Natural killer cell (primary cell): ENCODE data around the gene ABCC4. TPM values are rescaled to one million over a fixed set of nuclear protein-coding genes. Genes with fewer than 3 reads are reported as not detected.

ENCODE experiments used
- ATAC-seq, 3 donors: fragments of 150-1000 bp in 2 of 3; fragments of 200-7000 bp in 1 of 3; cut with Tn5 transposase; 1 replicate in 1 of 3; 2 replicates in 2 of 3; pipeline ENCODE4 v1.10.0; 2021; ENCODE audit warnings: mild to moderate bottlenecking in 2 of 3, moderate library complexity in 2 of 3
- DNase-seq, 2 donors: peaks; one replicate each; pipeline versions ENCODE4 v3.0.0 to v3.0.0-alpha.2; 2013 to 2021; ENCODE audit warnings: mixed read lengths in 1 of 2
- H3K27ac ChIP-seq: one replicate; pipeline ENCODE4 v1.5.1; 2013; ENCODE audit warnings: mild to moderate bottlenecking, low read length
- H3K27me3 ChIP-seq: one replicate; pipeline ENCODE4 v1.6.1; 2013; ENCODE audit warnings: low read length; ENCODE audit not compliant: control insufficient read depth, insufficient read depth
- H3K36me3 ChIP-seq: one replicate; pipeline ENCODE4 v1.6.1; 2013; ENCODE audit warnings: low read length; ENCODE audit not compliant: control insufficient read depth, insufficient read depth
- H3K4me1 ChIP-seq: one replicate; pipeline ENCODE4 v1.6.1; 2013; ENCODE audit warnings: low read length; ENCODE audit not compliant: control insufficient read depth, insufficient read depth
- H3K4me3 ChIP-seq: one replicate; pipeline ENCODE4 v1.5.1; 2013; ENCODE audit warnings: low read length
- H3K9me3 ChIP-seq: one replicate; pipeline ENCODE4 v1.6.1; 2013; ENCODE audit warnings: low read length; ENCODE audit not compliant: control insufficient read depth, insufficient read depth
- H3K27ac Mint-ChIP-seq, 2 donors: one replicate each; pipeline ENCODE4 v1.8.0; 2022; ENCODE audit warnings: mild to moderate bottlenecking in 2 of 2, mixed read lengths in 2 of 2, moderate library complexity in 1 of 2
- H3K27me3 Mint-ChIP-seq, 2 donors: one replicate each; pipeline ENCODE4 v1.8.0; 2022; ENCODE audit warnings: low read depth in 2 of 2, mixed read lengths in 2 of 2
- H3K36me3 Mint-ChIP-seq: one replicate; pipeline ENCODE4 v1.8.0; 2022; ENCODE audit warnings: mixed read lengths
- H3K4me1 Mint-ChIP-seq, 2 donors: one replicate each; pipeline ENCODE4 v1.8.0; 2022; ENCODE audit warnings: mixed read lengths in 2 of 2
- H3K4me3 Mint-ChIP-seq: one replicate; pipeline ENCODE4 v1.8.0; 2022; ENCODE audit warnings: mild to moderate bottlenecking, moderate library complexity, mixed read lengths
- H3K9me3 Mint-ChIP-seq, 2 donors: one replicate each; pipeline ENCODE4 v1.8.0; 2022; ENCODE audit warnings: mixed read lengths in 2 of 2
- WGBS: methylation state at CpG from one replicate; pipeline ENCODE4 v1.1.7; 2013; ENCODE audit warnings: missing lambda C conversion rate; ENCODE audit not compliant: insufficient coverage; 5-methylcytosine and 5-hydroxymethylcytosine counted together
- intact Hi-C: fragments of 100-400 bp; cut with micrococcal nuclease; formaldehyde crosslinking; loops from one replicate; pipeline ENCODE4 v1.14.2; 2022
- total RNA-seq, 4 donors: library from RNA; stranded (reverse); fragments of 120-200 nt in 1 of 4; gene quantifications; one replicate each; pipeline versions ENCODE4 v1.2.3 to v1.2.4, GENCODE V29; 2013 to 2022
- TF ChIP-seq, protein P1 (sequence below): fragments of 200-600 bp; IDR thresholded peaks from one replicate; pipeline ENCODE4 v1.8.0; 2022; ENCODE audit warnings: antibody characterized with exemption

The ABCC4 gene
- total RNA-seq, 3 donors from 2014 or later (not counting 1 experiment from before 2014, with no cell fraction given) = 4.8 to 10.3 (median 6.5) TPM

DNA sequence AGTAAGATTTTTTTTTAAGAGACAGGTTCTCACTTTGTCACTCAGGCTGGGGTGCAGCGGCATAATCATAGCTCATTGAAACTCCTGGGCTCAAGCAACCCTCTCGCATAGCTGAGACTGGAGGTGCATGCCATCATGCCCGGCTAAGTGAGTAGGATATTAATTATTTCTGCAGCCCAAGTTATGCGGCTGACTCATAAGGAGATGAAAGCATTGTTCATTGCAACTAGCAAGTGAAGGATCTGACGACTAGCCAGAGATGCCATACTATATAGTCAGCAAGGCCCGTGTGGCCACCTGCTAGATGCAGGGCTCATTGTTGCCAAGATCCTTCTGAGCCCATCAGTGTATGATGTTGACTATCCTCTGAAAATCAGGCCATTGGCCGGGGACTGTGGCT, 45.2 kb downstream of the ABCC4 start:
- H3K36me3 Mint-ChIP-seq = no peaks in the 10 kb centered on the region
- 91% methylated on average over 7 of the region's 7 CpGs for WGBS

DNA sequence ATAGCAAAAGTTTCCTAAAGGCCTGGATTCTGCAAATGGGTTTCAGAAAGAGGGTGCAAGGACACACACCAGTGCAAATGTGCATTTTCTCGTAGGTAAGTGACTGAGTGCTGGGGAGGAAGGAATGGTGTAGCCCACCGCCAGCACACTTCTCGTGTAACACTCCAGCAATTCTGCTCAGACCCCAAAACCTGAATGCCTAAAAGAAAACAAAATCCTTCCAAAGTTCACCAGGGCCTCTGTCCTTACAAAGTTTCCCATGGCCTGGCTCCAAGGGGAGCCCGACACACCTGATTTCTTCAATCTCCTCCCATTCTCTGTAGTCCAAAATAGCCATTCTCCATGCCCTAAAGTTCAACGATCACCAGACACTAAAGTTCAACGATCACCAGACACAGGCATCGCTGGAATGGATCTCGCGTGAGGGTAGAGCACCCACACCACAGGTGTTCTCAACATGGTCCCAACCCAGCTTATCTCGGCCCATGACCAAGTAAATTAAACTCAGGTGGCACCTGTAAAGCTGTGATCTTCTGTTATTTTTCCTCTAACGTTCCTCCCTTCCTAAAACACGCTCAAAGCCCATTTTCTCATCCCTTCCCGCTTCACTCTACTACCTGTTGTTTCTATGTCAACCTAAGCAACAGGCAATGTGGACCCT, 46.0 kb downstream of the ABCC4 start:
- no peak overlapping the region for H3K4me3 Mint-ChIP-seq
- no peak overlapping the region for H3K4me3 ChIP-seq
- no peaks in the 10 kb centered on the region for H3K4me1 Mint-ChIP-seq
- TF ChIP-seq, protein P1, sequence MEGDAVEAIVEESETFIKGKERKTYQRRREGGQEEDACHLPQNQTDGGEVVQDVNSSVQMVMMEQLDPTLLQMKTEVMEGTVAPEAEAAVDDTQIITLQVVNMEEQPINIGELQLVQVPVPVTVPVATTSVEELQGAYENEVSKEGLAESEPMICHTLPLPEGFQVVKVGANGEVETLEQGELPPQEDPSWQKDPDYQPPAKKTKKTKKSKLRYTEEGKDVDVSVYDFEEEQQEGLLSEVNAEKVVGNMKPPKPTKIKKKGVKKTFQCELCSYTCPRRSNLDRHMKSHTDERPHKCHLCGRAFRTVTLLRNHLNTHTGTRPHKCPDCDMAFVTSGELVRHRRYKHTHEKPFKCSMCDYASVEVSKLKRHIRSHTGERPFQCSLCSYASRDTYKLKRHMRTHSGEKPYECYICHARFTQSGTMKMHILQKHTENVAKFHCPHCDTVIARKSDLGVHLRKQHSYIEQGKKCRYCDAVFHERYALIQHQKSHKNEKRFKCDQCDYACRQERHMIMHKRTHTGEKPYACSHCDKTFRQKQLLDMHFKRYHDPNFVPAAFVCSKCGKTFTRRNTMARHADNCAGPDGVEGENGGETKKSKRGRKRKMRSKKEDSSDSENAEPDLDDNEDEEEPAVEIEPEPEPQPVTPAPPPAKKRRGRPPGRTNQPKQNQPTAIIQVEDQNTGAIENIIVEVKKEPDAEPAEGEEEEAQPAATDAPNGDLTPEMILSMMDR = no peak
- H3K36me3 ChIP-seq = no peaks in the 10 kb centered on the region
- ATAC-seq (no peak), DNase-seq (no peak)
- WGBS = 94% methylated on average over 13 of the region's 13 CpGs
- H3K27ac ChIP-seq = no peak overlapping the region
- no peaks in the 10 kb centered on the region for H3K9me3 Mint-ChIP-seq
- intact Hi-C loops = no loop called here
- no peaks in the 10 kb centered on the region for H3K36me3 Mint-ChIP-seq
- no peaks in the 10 kb centered on the region for H3K9me3 ChIP-seq
- no peaks in the 10 kb centered on the region for H3K27me3 Mint-ChIP-seq
- no peak overlapping the region for H3K27ac Mint-ChIP-seq
- H3K27me3 ChIP-seq = no peaks in the 10 kb centered on the region
- no peaks in the 10 kb centered on the region for H3K4me1 ChIP-seq

More for the DNA sequence above, 45.2 kb downstream of the ABCC4 start:
- TF ChIP-seq, protein P1 = no peak
- no peaks in the 10 kb centered on the region for H3K4me1 ChIP-seq
- ATAC-seq (no peak), DNase-seq (no peak)
- H3K27me3 Mint-ChIP-seq = no peaks in the 10 kb centered on the region
- no peaks in the 10 kb centered on the region for H3K36me3 ChIP-seq
- H3K27ac ChIP-seq = no peak overlapping the region
- H3K9me3 ChIP-seq = no peaks in the 10 kb centered on the region
- intact Hi-C loops = no loop called here
- H3K4me1 Mint-ChIP-seq = no peaks in the 10 kb centered on the region
- no peak overlapping the region for H3K4me3 Mint-ChIP-seq
- H3K27ac Mint-ChIP-seq = no peak overlapping the region
- H3K4me3 ChIP-seq = no peak overlapping the region
- no peaks in the 10 kb centered on the region for H3K27me3 ChIP-seq
- H3K9me3 Mint-ChIP-seq = no peaks in the 10 kb centered on the region

DNA sequence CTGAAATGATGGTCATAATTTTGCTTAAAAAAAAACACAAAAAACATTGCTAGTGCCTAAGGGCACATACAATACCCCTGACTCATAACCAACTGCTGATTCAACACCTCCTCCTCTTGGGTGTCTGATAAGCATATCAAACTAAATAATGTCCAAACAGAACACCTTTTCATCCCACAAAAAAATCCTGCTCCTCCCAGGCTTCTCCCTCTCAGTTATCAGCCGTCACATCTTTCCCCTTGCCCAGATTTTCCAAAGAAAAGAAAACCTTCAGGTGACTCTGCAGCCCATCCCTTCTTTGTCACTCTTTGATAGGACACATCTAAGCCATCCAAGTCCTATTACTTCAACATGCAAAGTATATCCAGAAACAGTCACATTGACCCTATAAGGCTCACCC, 46.9 kb downstream of the ABCC4 start:
- TF ChIP-seq, protein P1 = no peak
- Mint-ChIP-seq H3K9me3 (no peaks in the 10 kb centered on the region), H3K4me1 (no peaks in the 10 kb centered on the region), H3K27ac (no peak overlapping the region), H3K27me3 (no peaks in the 10 kb centered on the region), H3K4me3 (no peak overlapping the region), H3K36me3 (no peaks in the 10 kb centered on the region)
- Histone ChIP-seq H3K27me3 (no peaks in the 10 kb centered on the region), H3K4me1 (no peaks in the 10 kb centered on the region), H3K4me3 (no peak overlapping the region), H3K27ac (no peak overlapping the region), H3K9me3 (no peaks in the 10 kb centered on the region), H3K36me3 (no peaks in the 10 kb centered on the region)
- 91% methylated on average over 1 of the region's 1 CpG for WGBS
- intact Hi-C loops = no loop called here
- ATAC-seq (no peak), DNase-seq (no peak)

DNA sequence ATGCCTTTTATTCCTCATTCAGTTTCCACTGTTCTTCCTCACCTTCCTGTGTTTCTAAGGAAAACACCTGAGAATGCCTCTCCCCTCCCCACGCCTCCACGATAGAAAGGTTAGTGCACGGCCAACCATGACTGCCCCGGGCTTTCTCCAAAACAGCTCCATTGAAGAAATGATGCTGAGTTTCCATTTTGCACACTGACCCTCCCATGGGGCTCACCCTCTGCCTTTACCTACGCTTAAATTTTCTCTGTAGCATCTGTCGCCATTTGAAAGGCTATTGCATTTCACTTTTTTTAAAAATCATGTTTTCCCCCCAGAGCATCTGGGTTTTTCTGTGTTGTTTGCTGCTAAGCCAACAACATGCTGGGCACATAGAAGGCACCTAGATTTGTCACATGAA, 48.2 kb downstream of the ABCC4 start:
- intact Hi-C loops = no loop called here
- DNase-seq = no peak
- Histone ChIP-seq H3K27ac (no peak overlapping the region), H3K4me1 (no peaks in the 10 kb centered on the region), H3K9me3 (no peaks in the 10 kb centered on the region), H3K4me3 (no peak overlapping the region), H3K27me3 (no peaks in the 10 kb centered on the region), H3K36me3 (no peaks in the 10 kb centered on the region)
- Mint-ChIP-seq H3K27ac (no peak overlapping the region), H3K27me3 (no peaks in the 10 kb centered on the region), H3K4me1 (no peaks in the 10 kb centered on the region), H3K4me3 (no peak overlapping the region), H3K36me3 (no peaks in the 10 kb centered on the region), H3K9me3 (no peaks in the 10 kb centered on the region)
- TF ChIP-seq, protein P1 = no peak
- WGBS = 91% methylated on average over 6 of the region's 6 CpGs
- ATAC-seq = no peak
